ENCODE data around the gene TSSC4. TPM values are rescaled to one million over a fixed set of nuclear protein-coding genes. Genes with fewer than 3 reads are reported as not detected.

The TSSC4 gene
- total RNA-seq, 1 experiment from 2014 or later: 25.3 TPM

DNA sequence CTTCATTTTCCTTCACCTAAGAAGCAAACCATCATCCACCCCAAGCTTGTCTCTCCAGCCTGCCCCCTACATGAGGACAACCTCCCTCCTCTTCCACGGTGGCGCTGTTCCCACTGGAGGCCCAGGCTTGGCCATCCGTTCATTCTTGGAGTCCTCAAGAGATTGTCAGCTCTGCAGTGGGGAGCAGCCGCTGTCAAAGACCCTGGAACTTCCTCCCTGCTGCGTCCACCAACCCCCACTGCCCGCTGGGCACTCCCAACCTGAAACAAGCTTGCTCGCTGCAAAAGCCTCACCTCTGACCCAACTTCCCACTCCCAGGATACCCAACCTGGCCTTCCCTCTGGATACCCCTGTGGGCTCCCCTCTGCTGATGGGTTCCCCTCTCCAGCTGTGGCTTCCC lies 33.8 kb upstream of the TSSC4 start:
- H3K27me3 ChIP-seq (ENCODE audit: low read length): no peaks in the 10 kb centered on the region
- no peak for DNase-seq
- peaks cover 6% of the 10 kb centered on the region; the same call in 1 of the 2 replicates for H4K20me1 ChIP-seq (ENCODE audit: insufficient read depth, low read depth, low read length)
- H3K4me3 ChIP-seq (ENCODE audit: low read length): no peak overlapping the region
- no peak overlapping the region for H3K9ac ChIP-seq (ENCODE audit: low read length)
- no peak overlapping the region for H3K4me2 ChIP-seq (ENCODE audit: low read depth, low read length, poor library complexity, severe bottlenecking)
- no peaks in the 10 kb centered on the region for H3K9me2 ChIP-seq (replicated peaks; ENCODE audit: insufficient read depth, low read length)
- H3K36me3 ChIP-seq (ENCODE audit: insufficient read depth, low read length): no peaks in the 10 kb centered on the region
- no peaks in the 10 kb centered on the region for H3K9me3 ChIP-seq (ENCODE audit: low read length)
- no peak overlapping the region for H3K27ac ChIP-seq (ENCODE audit: low read length)
- no peak overlapping the region for H2AFZ ChIP-seq (ENCODE audit: low read length)
- no peaks in the 10 kb centered on the region for H3K79me2 ChIP-seq (ENCODE audit: low read length)
- H3K4me1 ChIP-seq (ENCODE audit: low read length): peaks cover 3% of the 10 kb centered on the region; the same call in 1 of the 2 replicates

DNA sequence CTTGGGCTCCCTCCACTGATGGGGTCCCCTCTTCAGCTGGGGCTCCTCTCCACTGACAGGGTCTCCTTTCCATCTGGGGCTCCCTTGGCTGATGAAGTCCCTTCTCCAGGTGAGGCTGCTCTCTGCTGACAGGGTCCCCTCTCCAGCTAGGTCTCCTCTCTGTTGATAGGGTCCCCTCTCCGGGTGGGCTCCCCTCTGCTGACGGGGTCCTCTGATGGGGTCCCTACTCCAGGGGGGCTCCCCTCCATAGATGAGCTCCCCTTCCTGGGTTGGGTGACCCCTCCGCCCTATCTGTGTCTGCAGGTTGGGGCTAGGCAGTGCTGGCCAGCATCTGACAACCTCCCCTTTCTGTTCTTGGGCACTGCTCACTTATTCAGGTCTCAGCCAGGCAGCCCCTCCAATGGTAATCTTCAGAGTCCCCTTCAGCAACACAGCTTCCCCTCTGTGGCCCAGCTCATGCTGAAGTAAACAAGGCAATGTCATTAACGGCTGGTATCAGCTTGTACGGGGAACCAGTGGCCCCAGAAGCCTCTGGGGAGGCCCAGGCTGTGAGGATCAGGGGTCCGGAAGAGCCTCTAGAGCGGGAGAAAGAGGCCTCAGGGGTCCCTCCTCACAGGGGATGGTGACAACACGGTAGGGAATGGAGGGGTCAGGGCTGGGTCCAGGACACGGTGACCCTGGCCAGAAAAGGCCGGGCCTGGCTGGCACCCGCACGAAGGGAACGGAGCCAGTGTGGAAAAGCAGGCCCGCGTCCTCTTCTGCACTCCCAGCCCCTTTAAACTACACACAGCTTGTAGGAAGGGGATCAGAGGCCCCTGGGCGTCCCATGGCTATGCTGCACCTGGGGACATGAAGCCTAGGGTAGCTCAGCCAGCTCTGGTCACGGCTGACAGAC lies 33.0 kb upstream of the TSSC4 start:
- no peak overlapping the region for H3K27ac ChIP-seq (ENCODE audit: low read length)
- peaks cover 6% of the 10 kb centered on the region; the same call in 1 of the 2 replicates for H4K20me1 ChIP-seq (ENCODE audit: insufficient read depth, low read depth, low read length)
- H2AFZ ChIP-seq (ENCODE audit: low read length): no peak overlapping the region
- no peak for DNase-seq
- no peaks in the 10 kb centered on the region for H3K9me2 ChIP-seq (replicated peaks; ENCODE audit: insufficient read depth, low read length)
- H3K9me3 ChIP-seq (ENCODE audit: low read length): no peaks in the 10 kb centered on the region
- H3K4me3 ChIP-seq (ENCODE audit: low read length): no peak overlapping the region
- H3K4me2 ChIP-seq (ENCODE audit: low read depth, low read length, poor library complexity, severe bottlenecking): no peak overlapping the region
- H3K27me3 ChIP-seq (ENCODE audit: low read length): no peaks in the 10 kb centered on the region
- H3K36me3 ChIP-seq (ENCODE audit: insufficient read depth, low read length): no peaks in the 10 kb centered on the region
- H3K4me1 ChIP-seq (ENCODE audit: low read length): peaks cover 4% of the 10 kb centered on the region; the same call in 1 of the 2 replicates
- no peaks in the 10 kb centered on the region for H3K79me2 ChIP-seq (ENCODE audit: low read length)
- no peak overlapping the region for H3K9ac ChIP-seq (ENCODE audit: low read length)

DNA sequence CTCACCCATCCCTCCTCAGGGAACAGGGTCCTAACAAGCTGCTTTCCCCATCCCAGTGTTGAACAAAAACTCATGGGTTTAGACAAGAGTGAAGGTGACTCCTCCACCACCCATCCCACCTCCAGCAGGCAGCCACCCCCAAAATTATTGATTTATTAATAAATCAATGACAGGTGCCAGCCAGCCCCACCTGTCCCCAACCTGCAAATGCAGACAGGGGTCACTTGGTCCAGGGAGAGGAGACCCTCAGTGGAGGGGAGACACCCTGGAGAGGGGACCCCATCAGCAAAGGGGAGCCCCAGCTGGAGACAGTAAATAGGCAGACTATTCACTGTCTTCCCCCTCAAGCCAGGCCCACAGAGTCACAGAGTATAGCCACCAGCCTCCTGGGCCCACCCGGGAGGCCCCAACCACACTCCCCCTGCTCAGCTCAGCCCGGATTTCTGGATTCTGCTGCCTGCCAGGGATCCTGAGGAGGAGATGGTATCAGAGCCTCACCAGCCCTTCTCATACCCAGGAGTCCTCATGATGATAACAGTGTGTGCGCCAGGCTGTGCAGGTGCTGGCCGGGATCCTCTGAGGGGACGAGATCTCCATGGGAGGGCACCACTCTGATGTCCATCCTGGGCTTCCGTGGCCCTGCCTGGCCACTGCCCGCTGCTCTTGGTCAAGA lies 32.2 kb upstream of the TSSC4 start:
- H3K4me3 ChIP-seq (ENCODE audit: low read length): no peak overlapping the region
- H3K27me3 ChIP-seq (ENCODE audit: low read length): no peaks in the 10 kb centered on the region
- no peak for DNase-seq
- no peak overlapping the region for H3K9ac ChIP-seq (ENCODE audit: low read length)
- no peak overlapping the region for H3K4me2 ChIP-seq (ENCODE audit: low read depth, low read length, poor library complexity, severe bottlenecking)
- H3K79me2 ChIP-seq (ENCODE audit: low read length): no peaks in the 10 kb centered on the region
- no peaks in the 10 kb centered on the region for H3K36me3 ChIP-seq (ENCODE audit: insufficient read depth, low read length)
- no peak overlapping the region for H3K27ac ChIP-seq (ENCODE audit: low read length)
- H3K9me3 ChIP-seq (ENCODE audit: low read length): no peaks in the 10 kb centered on the region
- 0 out of 2 replicates have a peak, but pooled peaks cover 3% of the 10 kb centered on the region for H4K20me1 ChIP-seq (ENCODE audit: insufficient read depth, low read depth, low read length)
- no peak overlapping the region for H2AFZ ChIP-seq (ENCODE audit: low read length)
- peaks cover 4% of the 10 kb centered on the region; the same call in 1 of the 2 replicates for H3K4me1 ChIP-seq (ENCODE audit: low read length)
- no peaks in the 10 kb centered on the region for H3K9me2 ChIP-seq (replicated peaks; ENCODE audit: insufficient read depth, low read length)

DNA sequence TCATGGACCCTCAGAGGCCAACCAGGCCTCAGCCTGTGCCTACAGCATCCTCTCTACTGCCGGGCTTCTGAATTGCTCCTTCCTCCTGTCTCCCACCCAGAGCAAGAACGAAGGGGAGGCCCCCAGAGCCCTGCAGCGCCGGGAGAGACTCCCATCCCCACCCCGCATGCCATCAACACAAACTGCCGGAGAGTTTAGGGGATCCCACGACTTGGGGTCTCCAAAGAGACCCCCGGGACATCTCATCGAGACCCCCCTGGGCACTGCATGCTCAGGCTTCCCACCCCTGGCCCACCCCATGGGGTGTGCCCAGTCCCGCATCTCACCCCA lies 31.7 kb upstream of the TSSC4 start:
- no peak overlapping the region for H3K4me3 ChIP-seq (ENCODE audit: low read length)
- H3K36me3 ChIP-seq (ENCODE audit: insufficient read depth, low read length): no peaks in the 10 kb centered on the region
- 0 out of 2 replicates have a peak, but pooled peaks cover 3% of the 10 kb centered on the region for H4K20me1 ChIP-seq (ENCODE audit: insufficient read depth, low read depth, low read length)
- no peak overlapping the region for H3K27ac ChIP-seq (ENCODE audit: low read length)
- H3K9ac ChIP-seq (ENCODE audit: low read length): no peak overlapping the region
- H3K79me2 ChIP-seq (ENCODE audit: low read length): no peaks in the 10 kb centered on the region
- DNase-seq: no peak
- no peaks in the 10 kb centered on the region for H3K9me2 ChIP-seq (replicated peaks; ENCODE audit: insufficient read depth, low read length)
- H3K4me2 ChIP-seq (ENCODE audit: low read depth, low read length, poor library complexity, severe bottlenecking): no peak overlapping the region
- H3K4me1 ChIP-seq (ENCODE audit: low read length): peaks cover 4% of the 10 kb centered on the region; the same call in 1 of the 2 replicates
- H3K9me3 ChIP-seq (ENCODE audit: low read length): no peaks in the 10 kb centered on the region
- H3K27me3 ChIP-seq (ENCODE audit: low read length): no peaks in the 10 kb centered on the region
- H2AFZ ChIP-seq (ENCODE audit: low read length): no peak overlapping the region

DNA sequence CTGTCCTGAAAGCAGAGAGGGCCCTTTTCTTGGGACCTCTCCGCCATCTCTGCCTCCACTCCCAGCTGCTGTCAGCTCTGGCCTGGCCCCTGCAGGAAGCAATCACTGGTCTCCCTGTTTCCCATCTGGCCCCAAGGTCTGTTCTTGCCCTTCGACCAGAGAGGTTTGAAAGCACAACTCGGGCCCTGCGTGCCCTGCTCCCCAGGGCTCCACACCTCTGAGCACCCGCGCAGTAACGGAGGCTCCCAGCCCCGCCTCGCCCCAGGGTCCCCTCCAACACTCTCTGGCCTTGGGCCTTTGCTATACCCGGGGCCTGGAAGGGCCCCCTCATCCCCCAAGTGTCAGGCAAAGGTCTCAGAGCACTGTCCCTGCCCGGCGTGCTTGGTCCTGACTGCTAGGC lies 31.2 kb upstream of the TSSC4 start:
- Histone ChIP-seq H3K79me2 (ENCODE audit: low read length) (no peaks in the 10 kb centered on the region), H3K27me3 (ENCODE audit: low read length) (no peaks in the 10 kb centered on the region), H3K9me3 (ENCODE audit: low read length) (no peaks in the 10 kb centered on the region), H2AFZ (ENCODE audit: low read length) (no peak overlapping the region), H3K9ac (ENCODE audit: low read length) (no peak overlapping the region), H3K4me3 (ENCODE audit: low read length) (no peak overlapping the region), H3K4me2 (ENCODE audit: low read depth, low read length, poor library complexity, severe bottlenecking) (no peak overlapping the region), H3K9me2 (replicated peaks; ENCODE audit: insufficient read depth, low read length) (no peaks in the 10 kb centered on the region), H3K4me1 (ENCODE audit: low read length) (peaks cover 4% of the 10 kb centered on the region; the same call in 1 of the 2 replicates), H3K36me3 (ENCODE audit: insufficient read depth, low read length) (no peaks in the 10 kb centered on the region), H4K20me1 (ENCODE audit: insufficient read depth, low read depth, low read length) (0 out of 2 replicates have a peak, but pooled peaks cover 3% of the 10 kb centered on the region), H3K27ac (ENCODE audit: low read length) (no peak overlapping the region)
- DNase-seq: no peak

DNA sequence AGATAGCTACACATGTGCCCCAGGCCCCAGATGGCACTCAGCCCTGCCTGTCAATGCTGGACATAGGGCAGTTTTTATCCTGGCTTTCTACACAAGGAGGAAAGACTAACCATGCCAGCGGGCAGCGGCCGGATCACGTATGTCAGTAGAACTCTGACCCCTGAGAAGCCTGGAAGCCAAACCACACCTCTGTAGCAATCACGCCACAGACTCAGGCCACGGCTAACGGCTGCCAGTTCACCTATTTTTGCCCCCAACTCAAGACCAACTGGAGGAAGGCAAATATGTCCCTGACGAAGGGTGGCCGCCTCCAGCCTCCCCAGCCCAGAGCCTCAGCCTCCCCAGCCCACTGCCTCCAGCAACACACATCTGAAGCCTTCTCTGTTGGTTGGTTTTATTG lies 30.7 kb upstream of the TSSC4 start:
- Histone ChIP-seq H3K27ac (ENCODE audit: low read length) (no peak overlapping the region), H3K4me3 (ENCODE audit: low read length) (no peak overlapping the region), H3K36me3 (ENCODE audit: insufficient read depth, low read length) (no peaks in the 10 kb centered on the region), H3K79me2 (ENCODE audit: low read length) (no peaks in the 10 kb centered on the region), H3K9ac (ENCODE audit: low read length) (no peak overlapping the region), H3K27me3 (ENCODE audit: low read length) (no peaks in the 10 kb centered on the region), H2AFZ (ENCODE audit: low read length) (no peak overlapping the region), H3K4me2 (ENCODE audit: low read depth, low read length, poor library complexity, severe bottlenecking) (no peak overlapping the region), H3K9me3 (ENCODE audit: low read length) (no peaks in the 10 kb centered on the region), H4K20me1 (ENCODE audit: insufficient read depth, low read depth, low read length) (0 out of 2 replicates have a peak, but pooled peaks cover 3% of the 10 kb centered on the region), H3K4me1 (ENCODE audit: low read length) (peaks cover 4% of the 10 kb centered on the region; the same call in 1 of the 2 replicates), H3K9me2 (replicated peaks; ENCODE audit: insufficient read depth, low read length) (no peaks in the 10 kb centered on the region)
- no peak for DNase-seq

DNA sequence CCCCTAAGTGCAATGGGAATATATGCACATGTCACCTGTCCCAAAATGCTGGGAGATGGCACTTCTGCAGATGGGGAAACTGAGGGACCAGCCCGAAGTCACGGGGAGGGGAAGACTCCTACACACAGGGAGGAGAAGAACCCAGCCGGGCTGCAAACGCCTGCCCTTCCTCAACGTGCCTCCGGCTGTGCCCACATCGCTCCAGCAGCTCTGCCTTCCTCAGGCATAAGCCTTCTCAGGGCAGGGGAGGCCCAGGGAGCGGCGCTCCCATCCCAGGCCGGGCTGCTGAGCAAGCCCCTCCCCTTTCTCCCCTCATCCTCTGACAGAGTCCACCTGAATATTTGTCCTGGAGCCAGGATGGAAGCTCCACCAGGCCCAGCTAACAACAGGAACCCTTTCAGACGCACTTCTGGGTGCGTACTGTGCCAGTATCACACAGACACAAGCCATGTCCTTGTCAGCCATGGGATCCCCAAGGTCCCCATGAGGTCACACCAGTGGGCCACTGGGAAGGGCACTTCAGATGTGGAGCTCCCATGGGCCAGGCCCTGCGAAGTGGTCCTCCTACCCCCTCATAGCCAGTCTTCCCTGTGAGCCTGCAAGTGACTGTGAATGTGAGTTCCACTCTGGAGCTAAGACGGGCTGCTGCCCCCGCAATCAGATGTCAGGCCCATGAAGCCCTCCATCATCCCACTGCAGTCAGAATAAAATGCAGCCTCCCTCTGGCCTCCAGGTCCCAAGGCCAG lies 25.9 kb upstream of the TSSC4 start:
- H4K20me1 ChIP-seq (ENCODE audit: insufficient read depth, low read depth, low read length): peaks cover 31% of the 10 kb centered on the region
- H3K27me3 ChIP-seq (ENCODE audit: low read length): no peaks in the 10 kb centered on the region

More for the DNA sequence above, 25.9 kb upstream of the TSSC4 start:
- H3K4me1 ChIP-seq (ENCODE audit: low read length): peaks cover 18% of the 10 kb centered on the region
- H3K79me2 ChIP-seq (ENCODE audit: low read length): peaks cover 23% of the 10 kb centered on the region
- peaks cover 9% of the 10 kb centered on the region; the same call in 1 of the 2 replicates for H3K36me3 ChIP-seq (ENCODE audit: insufficient read depth, low read length)
- no peak for DNase-seq
- H3K27ac ChIP-seq (ENCODE audit: low read length): no peak overlapping the region
- H3K9me3 ChIP-seq (ENCODE audit: low read length): no peaks in the 10 kb centered on the region
- H3K4me3 ChIP-seq (ENCODE audit: low read length): no peak overlapping the region
- H2AFZ ChIP-seq (ENCODE audit: low read length): no peak overlapping the region
- H3K9ac ChIP-seq (ENCODE audit: low read length): no peak overlapping the region
- no peak overlapping the region for H3K4me2 ChIP-seq (ENCODE audit: low read depth, low read length, poor library complexity, severe bottlenecking)
- H3K9me2 ChIP-seq (replicated peaks; ENCODE audit: insufficient read depth, low read length): no peaks in the 10 kb centered on the region
